Uterus (tissue), 4 donors: ENCODE results near the gene MOCOS. TPM values are rescaled to one million over a fixed set of nuclear protein-coding genes. Genes with fewer than 3 reads are reported as not detected.

Experiments used
- DNase-seq, 2 donors: peaks; one replicate each; pipeline ENCODE4 v3.0.0-alpha.2; 2019 to 2020
- H3K27ac ChIP-seq, 2 donors: fragments of 200-600 bp; sonication (generic); 1 replicate in 1 of 2; 2 replicates in 1 of 2; pipeline ENCODE4 v1.5.1; 2016 to 2018
- H3K27me3 ChIP-seq, 2 donors: fragments of 200-600 bp; sonication (generic); one replicate each; pipeline ENCODE4 v1.5.1; 2018 to 2019; ENCODE audit warnings: control low read depth in 1 of 2
- H3K36me3 ChIP-seq, 2 donors: fragments of 200-600 bp; sonication (generic); one replicate each; pipeline ENCODE4 v1.5.1; 2019; ENCODE audit warnings: control low read depth in 1 of 2
- H3K4me1 ChIP-seq, 2 donors: fragments of 200-600 bp; sonication (generic); one replicate each; pipeline ENCODE4 v1.5.1; 2018 to 2019; ENCODE audit warnings: control low read depth in 1 of 2
- H3K4me3 ChIP-seq, 2 donors: fragments of 200-600 bp; sonication (generic); 1 replicate in 1 of 2; 2 replicates in 1 of 2; pipeline ENCODE4 v1.5.1; 2018 to 2019; ENCODE audit warnings: mild to moderate bottlenecking in 1 of 2
- H3K9me3 ChIP-seq, 2 donors: fragments of 200-600 bp; sonication (generic); one replicate each; pipeline ENCODE4 v1.5.1; 2019; ENCODE audit warnings: control low read depth in 1 of 2
- POLR2A ChIP-seq, 2 donors: fragments of 450-650 bp; IDR thresholded peaks; one replicate each; pipeline ENCODE4 v1.6.1; 2016; ENCODE audit warnings: antibody characterized with exemption in 2 of 2, mild to moderate bottlenecking in 1 of 2, moderate library complexity in 1 of 2
- intact Hi-C: fragments of 100-400 bp; cut with DNase I; formaldehyde crosslinking; loops from one replicate; pipeline ENCODE4 v1.15.1; 2023; ENCODE audit warnings: low total_unique reads
- total RNA-seq, 4 donors: library from RNA; depleted of rRNA in 3 of 4; stranded (reverse); fragments of >200 nt in 3 of 4; gene quantifications; one replicate each; pipeline versions ENCODE4 v1.1.0 to v1.2.4, GENCODE V29; 2014 to 2023
- TF ChIP-seq, protein P1 (sequence below), 4 experiments: fragments of 200-600 bp in 2 of 4; fragments of 450-650 bp in 2 of 4; sonication (generic) in 2 of 4; IDR thresholded peaks; one replicate each; pipeline ENCODE4 v1.5.1; 2016 to 2019; ENCODE audit warnings: antibody characterized with exemption in 4 of 4, mild to moderate bottlenecking in 2 of 4, moderate library complexity in 1 of 4
- donor health status: DM: yes; HTN: yes; CAD: no.

MOCOS gene
- total RNA-seq, 4 donors from 2014 or later: under 0.01 to 1.7 (median 1.4) TPM; not detected in 1

DNA sequence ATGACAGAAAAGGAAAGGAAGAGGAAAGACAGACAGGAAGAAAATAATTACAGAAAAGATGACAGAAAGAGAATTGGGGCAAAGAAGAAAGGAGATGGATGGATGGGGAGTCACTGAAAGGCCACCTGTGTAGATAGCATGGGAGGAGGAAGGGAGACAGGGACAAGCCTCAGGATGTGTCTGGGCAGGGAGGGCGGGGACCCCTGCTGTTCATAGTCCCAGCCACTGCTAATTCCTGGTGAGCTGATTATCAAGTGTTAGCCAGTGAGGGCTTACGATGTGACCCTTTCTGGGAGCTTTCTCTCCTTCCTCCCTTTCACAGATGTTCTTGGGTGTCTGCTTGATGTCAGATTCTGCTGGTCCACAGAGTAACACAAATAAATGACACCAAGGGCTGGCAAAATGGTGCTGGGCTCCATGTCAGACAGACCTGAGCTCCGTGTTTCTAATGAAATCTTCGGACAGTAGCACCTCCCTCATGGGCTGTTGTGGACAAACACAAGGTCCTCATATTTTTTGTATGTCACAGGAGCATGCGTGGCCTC, 123.8 kb downstream of the MOCOS start:
- Histone ChIP-seq H3K27ac (no peak overlapping the region), H3K9me3 (no peaks in the 10 kb centered on the region), H3K27me3 (no peaks in the 10 kb centered on the region), H3K36me3 (no peaks in the 10 kb centered on the region), H3K4me1 (no peaks in the 10 kb centered on the region), H3K4me3 (no peak overlapping the region)
- intact Hi-C loops: no loop called here
- TF ChIP-seq POLR2A (IDR thresholded peaks at IDR 0.05): no peak
- TF ChIP-seq, protein P1, sequence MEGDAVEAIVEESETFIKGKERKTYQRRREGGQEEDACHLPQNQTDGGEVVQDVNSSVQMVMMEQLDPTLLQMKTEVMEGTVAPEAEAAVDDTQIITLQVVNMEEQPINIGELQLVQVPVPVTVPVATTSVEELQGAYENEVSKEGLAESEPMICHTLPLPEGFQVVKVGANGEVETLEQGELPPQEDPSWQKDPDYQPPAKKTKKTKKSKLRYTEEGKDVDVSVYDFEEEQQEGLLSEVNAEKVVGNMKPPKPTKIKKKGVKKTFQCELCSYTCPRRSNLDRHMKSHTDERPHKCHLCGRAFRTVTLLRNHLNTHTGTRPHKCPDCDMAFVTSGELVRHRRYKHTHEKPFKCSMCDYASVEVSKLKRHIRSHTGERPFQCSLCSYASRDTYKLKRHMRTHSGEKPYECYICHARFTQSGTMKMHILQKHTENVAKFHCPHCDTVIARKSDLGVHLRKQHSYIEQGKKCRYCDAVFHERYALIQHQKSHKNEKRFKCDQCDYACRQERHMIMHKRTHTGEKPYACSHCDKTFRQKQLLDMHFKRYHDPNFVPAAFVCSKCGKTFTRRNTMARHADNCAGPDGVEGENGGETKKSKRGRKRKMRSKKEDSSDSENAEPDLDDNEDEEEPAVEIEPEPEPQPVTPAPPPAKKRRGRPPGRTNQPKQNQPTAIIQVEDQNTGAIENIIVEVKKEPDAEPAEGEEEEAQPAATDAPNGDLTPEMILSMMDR (IDR thresholded peaks at IDR 0.05): no peak
- DNase-seq: no peak

DNA sequence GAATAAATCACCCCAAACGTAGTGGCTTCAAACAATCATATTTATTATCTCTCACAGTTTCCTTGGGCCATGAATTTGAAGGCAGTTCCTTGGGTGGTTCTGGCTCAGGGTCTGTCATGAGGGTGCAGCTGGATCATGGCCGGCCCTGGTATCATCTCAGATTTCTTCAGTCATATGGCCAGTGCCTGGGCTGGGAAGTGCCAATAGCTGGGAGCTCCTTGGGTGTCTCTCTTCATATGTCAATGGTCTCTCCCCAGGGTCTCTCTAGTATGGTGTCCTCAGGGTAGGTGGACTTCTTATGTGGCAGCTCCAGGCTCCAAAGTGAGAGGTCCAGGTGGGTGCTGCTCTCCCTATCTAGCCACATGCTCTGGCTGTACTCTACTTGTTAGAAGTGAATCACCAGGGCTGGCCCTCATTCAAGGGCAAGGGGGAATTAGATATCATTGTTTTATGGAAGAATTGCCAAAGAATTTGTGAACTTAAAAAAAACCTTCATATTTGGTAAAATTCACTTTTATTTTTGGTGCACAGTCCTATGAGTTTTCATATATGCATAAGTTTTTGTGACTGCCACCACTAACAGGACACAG, 125.6 kb downstream of the MOCOS start:
- intact Hi-C loops: no loop called here
- no peaks in the 10 kb centered on the region for H3K27me3 ChIP-seq
- TF ChIP-seq, protein P1 (IDR thresholded peaks at IDR 0.05): no peak
- TF ChIP-seq POLR2A (IDR thresholded peaks at IDR 0.05): no peak

DNA sequence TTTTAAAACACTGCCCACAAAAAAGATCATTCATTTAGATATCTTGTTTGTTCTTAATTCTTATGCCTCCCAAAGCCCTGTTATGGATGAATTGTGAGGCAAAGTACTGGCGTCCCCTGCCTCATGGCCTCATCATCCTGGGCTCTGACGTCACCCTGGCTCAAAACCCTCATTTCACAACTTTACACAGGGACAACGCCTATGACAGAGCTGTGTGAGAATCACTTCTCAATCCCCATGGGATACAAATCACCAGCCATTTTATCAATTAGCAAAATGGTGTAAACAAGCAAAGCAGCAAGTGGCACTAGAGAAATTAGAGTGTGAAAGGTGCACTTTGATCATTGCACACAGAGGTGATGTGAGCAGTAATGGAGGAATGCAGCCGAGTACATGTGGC, 126.8 kb downstream of the MOCOS start:
- Histone ChIP-seq H3K4me3 (no peak overlapping the region), H3K4me1 (no peaks in the 10 kb centered on the region), H3K9me3 (no peaks in the 10 kb centered on the region), H3K27ac (no peak overlapping the region), H3K27me3 (no peaks in the 10 kb centered on the region), H3K36me3 (no peaks in the 10 kb centered on the region)
- no peak for DNase-seq
- intact Hi-C loops: no loop called here
- no peak for TF ChIP-seq POLR2A (IDR thresholded peaks at IDR 0.05)
- TF ChIP-seq, protein P1 (IDR thresholded peaks at IDR 0.05): no peak

More for the DNA sequence above, 125.6 kb downstream of the MOCOS start:
- Histone ChIP-seq H3K36me3 (no peaks in the 10 kb centered on the region), H3K27ac (no peak overlapping the region), H3K4me1 (no peaks in the 10 kb centered on the region), H3K4me3 (no peak overlapping the region), H3K9me3 (no peaks in the 10 kb centered on the region)
- no peak for DNase-seq

DNA sequence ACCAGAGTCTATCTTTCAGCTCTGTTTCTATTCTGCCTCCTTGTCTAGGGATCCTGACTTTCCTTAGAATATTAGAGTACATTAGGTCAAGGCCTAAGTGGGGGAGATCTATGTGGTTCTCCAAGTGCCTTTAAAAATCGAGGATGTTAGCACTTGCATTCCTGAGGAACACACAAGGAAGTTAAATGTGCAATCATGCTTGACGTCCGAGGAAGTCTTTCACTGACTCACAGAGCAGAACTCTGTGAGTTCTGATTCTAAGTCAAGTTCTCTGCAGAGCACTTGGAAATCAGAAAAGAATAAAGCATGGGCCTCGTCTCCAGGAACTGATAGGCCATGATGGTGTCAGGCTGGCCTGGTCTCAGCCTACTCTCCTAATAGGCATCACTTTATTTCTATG, 127.5 kb downstream of the MOCOS start:
- DNase-seq: no peak
- H3K9me3 ChIP-seq: no peaks in the 10 kb centered on the region
- H3K4me3 ChIP-seq: no peak overlapping the region
- H3K27ac ChIP-seq: no peak overlapping the region
- TF ChIP-seq, protein P1 (IDR thresholded peaks at IDR 0.05): no peak
- no peak for TF ChIP-seq POLR2A (IDR thresholded peaks at IDR 0.05)
- no peaks in the 10 kb centered on the region for H3K27me3 ChIP-seq
- intact Hi-C loops: no loop called here
- no peaks in the 10 kb centered on the region for H3K4me1 ChIP-seq
- H3K36me3 ChIP-seq: no peaks in the 10 kb centered on the region

DNA sequence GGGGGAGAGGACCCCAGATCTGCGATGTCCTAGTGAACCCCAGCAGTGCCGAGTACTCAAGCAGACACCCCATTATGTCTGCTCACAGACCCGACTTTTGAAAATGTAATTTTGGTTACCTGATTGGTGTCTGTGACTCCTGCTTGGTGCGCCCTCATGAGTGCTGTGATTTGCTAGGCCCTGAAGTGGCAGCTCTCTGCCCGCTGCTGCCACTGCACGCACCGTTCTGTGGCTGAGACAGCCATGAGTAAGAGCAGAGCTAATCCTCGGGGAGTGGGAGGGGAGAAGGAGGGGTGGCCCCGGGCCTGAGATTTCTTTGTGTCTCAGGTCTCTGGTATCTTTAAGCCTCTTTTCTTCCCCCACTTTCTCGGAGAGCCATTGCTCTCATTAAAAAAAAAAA, 128.4 kb downstream of the MOCOS start:
- no peak overlapping the region for H3K27ac ChIP-seq
- no peak for DNase-seq
- H3K4me3 ChIP-seq: no peak overlapping the region
- H3K4me1 ChIP-seq: no peaks in the 10 kb centered on the region
- H3K27me3 ChIP-seq: no peaks in the 10 kb centered on the region
- intact Hi-C loops: no loop called here
- H3K36me3 ChIP-seq: no peaks in the 10 kb centered on the region
- H3K9me3 ChIP-seq: no peaks in the 10 kb centered on the region
- TF ChIP-seq POLR2A (IDR thresholded peaks at IDR 0.05): no peak
- TF ChIP-seq, protein P1 (IDR thresholded peaks at IDR 0.05): no peak
